WTC11 (cell line): ENCODE measurements around the gene ATRIP. TPM values are rescaled to one million over a fixed set of nuclear protein-coding genes. Genes with fewer than 3 reads are reported as not detected.
A peak's percentile ranks its signal among the peaks of the same experiment; 100 is the strongest.

Source experiments
- ATAC-seq: fragments of 200-7000 bp; cut with Tn5 transposase; 2 replicates; pipeline ENCODE4 v1.10.0; 2021; ENCODE audit warnings: mild to moderate bottlenecking, moderate library complexity
- CTCF ChIA-PET: fragments of 300-600 bp; sonication (Branson Sonifier 250); formaldehyde crosslinking; loops from one replicate; lab custom pipeline; 2021; ENCODE audit warnings: antibody characterized with exemption; lab: Charles Lee
- POLR2A ChIA-PET: fragments of 350-600 bp; sonication (Branson Sonifier 250); formaldehyde crosslinking; loops from one replicate; lab custom pipeline; 2021; ENCODE audit warnings: antibody characterized with exemption; lab: Charles Lee
- DNase-seq: peaks from one replicate; pipeline ENCODE4 v3.0.0; 2021; ENCODE audit warnings: low spot score
- H3K27ac Mint-ChIP-seq: 2 replicates; pipeline ENCODE4 v1.8.0; 2021; ENCODE audit warnings: mixed read lengths
- H3K27me3 Mint-ChIP-seq: 2 replicates; pipeline ENCODE4 v1.8.0; 2021; ENCODE audit warnings: low read depth, mild to moderate bottlenecking, moderate library complexity, mixed read lengths
- H3K36me3 Mint-ChIP-seq: 2 replicates; pipeline ENCODE4 v1.8.0; 2021; ENCODE audit warnings: mixed read lengths
- H3K4me1 Mint-ChIP-seq: 2 replicates; pipeline ENCODE4 v1.8.0; 2022; ENCODE audit warnings: mixed read lengths
- H3K4me3 Mint-ChIP-seq: 2 replicates; pipeline ENCODE4 v1.8.0; 2021; ENCODE audit warnings: mild to moderate bottlenecking, moderate library complexity, mixed read lengths
- H3K9me3 Mint-ChIP-seq: 2 replicates; pipeline ENCODE4 v1.8.0; 2021; ENCODE audit warnings: mixed read lengths
- ELF4 ChIP-seq: sonication (generic); formaldehyde crosslinking; IDR thresholded peaks from 2 replicates; pipeline ENCODE4 v1.8.1; 2022; ENCODE audit warnings: low read depth, mild to moderate bottlenecking, moderate library complexity, missing genetic modification reagents
- GABPB1 ChIP-seq: sonication (generic); formaldehyde crosslinking; IDR thresholded peaks from 2 replicates; pipeline ENCODE4 v1.8.1; 2023; ENCODE audit warnings: mild to moderate bottlenecking, missing genetic modification reagents
- JUN ChIP-seq: sonication (generic); formaldehyde crosslinking; IDR thresholded peaks from 2 replicates; pipeline ENCODE4 v1.8.0; 2023; ENCODE audit warnings: mild to moderate bottlenecking, missing genetic modification reagents
- MLX ChIP-seq: sonication (generic); formaldehyde crosslinking; IDR thresholded peaks from 2 replicates; pipeline ENCODE4 v1.8.1; 2023; ENCODE audit warnings: mild to moderate bottlenecking, missing genetic modification reagents, moderate library complexity
- MXD4 ChIP-seq: fragments of 250-450 bp; sonication (Bioruptor Pico); IDR thresholded peaks from 2 replicates; pipeline ENCODE4 v1.8.0; 2021; ENCODE audit warnings: mild to moderate bottlenecking, moderate library complexity, borderline replicate concordance
- TEAD1 ChIP-seq: sonication (generic); formaldehyde crosslinking; IDR thresholded peaks from 2 replicates; pipeline ENCODE4 v1.8.0; 2022; ENCODE audit warnings: mild to moderate bottlenecking, missing genetic modification reagents
- ZNF138 ChIP-seq: sonication (generic); formaldehyde crosslinking; conservative IDR thresholded peaks from 2 replicates; pipeline ENCODE4 v1.8.1; 2022; ENCODE audit warnings: mild to moderate bottlenecking, moderate library complexity, missing genetic modification reagents
- ZNF219 ChIP-seq: sonication (generic); formaldehyde crosslinking; IDR thresholded peaks from 2 replicates; pipeline ENCODE4 v1.8.0; 2023; ENCODE audit warnings: missing genetic modification reagents, mild to moderate bottlenecking, borderline replicate concordance
- ZNF671 ChIP-seq: fragments of 250-450 bp; sonication (Bioruptor Pico); IDR thresholded peaks from 2 replicates; pipeline ENCODE4 v1.8.0; 2021; ENCODE audit warnings: mild to moderate bottlenecking
- ZSCAN18 ChIP-seq: fragments of 250-450 bp; sonication (Bioruptor Pico); IDR thresholded peaks from 2 replicates; pipeline ENCODE4 v2.1.2; 2022; ENCODE audit warnings: mild to moderate bottlenecking, moderate library complexity
- total RNA-seq: library from RNA; stranded (reverse); gene quantifications from 3 replicates; pipeline ENCODE4 v1.2.3, GENCODE V29; 2021
- TF ChIP-seq, protein P1 (sequence below): sonication (generic); formaldehyde crosslinking; IDR thresholded peaks from 2 replicates; pipeline ENCODE4 v1.8.1; 2022; ENCODE audit warnings: low read depth, missing genetic modification reagents, borderline replicate concordance
- TF ChIP-seq, protein P2 (sequence below): sonication (generic); formaldehyde crosslinking; IDR thresholded peaks from 2 replicates; pipeline ENCODE4 v1.8.0; 2022; ENCODE audit warnings: missing genetic modification reagents

ATRIP gene
- total RNA-seq, 1 experiment from 2014 or later: 18.2 TPM

- ATAC-seq (no peak), DNase-seq (no peak)
- Mint-ChIP-seq H3K9me3 (no peaks in the 10 kb centered on the region), H3K27ac (peak overlapping the region; percentile 64), H3K4me1 (peaks cover 21% of the 10 kb centered on the region), H3K4me3 (no peak overlapping the region), H3K27me3 (no peaks in the 10 kb centered on the region), H3K36me3 (peaks cover 19% of the 10 kb centered on the region; the same call in 1 of the 2 replicates)
- TF ChIP-seq MXD4 (CRISPR knock-in tag) (no peak), ZNF671 (no peak), GABPB1 (CRISPR knock-in tag) (no peak), TEAD1 (CRISPR knock-in tag) (no peak), MLX (CRISPR knock-in tag) (no peak), JUN (CRISPR knock-in tag) (no peak), ZNF138 (CRISPR knock-in tag) (no peak), ZSCAN18 (CRISPR knock-in tag) (no peak)
- ChIA-PET POLR2A (interaction anchor here (0.6 to 1.7 kb wide), 2 partner anchors 7 to 21 kb away, joined by 3 to 7 read pairs; partner anchors contain the start of gene ATRIP), CTCF (interaction anchor here (1.1 to 2.8 kb wide), 5 partner anchors 32 to 169 kb away, joined by 4 to 13 read pairs (median 9); no protein-coding TSS in a partner anchor)
Observed at GRCh38 chr3:48467473-48468267, 21.1 kb downstream of the ATRIP start.

DNA sequence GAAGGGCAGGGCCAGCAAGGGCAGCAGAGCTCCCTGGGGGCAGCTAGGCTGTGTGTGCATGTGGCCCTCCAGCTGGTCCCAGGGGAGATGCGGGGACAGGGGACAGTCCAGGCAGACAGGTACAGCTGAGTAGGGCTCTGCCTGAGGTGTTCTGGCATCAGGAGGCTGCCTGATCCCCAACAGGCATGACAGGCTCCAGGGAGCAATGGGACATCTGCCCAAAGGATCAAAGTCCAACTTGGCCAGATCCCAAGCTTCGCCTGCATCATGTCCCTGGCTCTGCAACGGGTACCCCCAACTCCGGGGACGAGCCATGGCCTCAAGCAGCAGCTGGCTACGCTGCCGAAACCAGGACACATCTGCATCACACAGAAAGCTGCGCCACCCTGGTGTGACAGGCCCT lies 21.8 kb downstream of the ATRIP start:
- H3K4me1 Mint-ChIP-seq: peaks cover 24% of the 10 kb centered on the region
- no peak overlapping the region for H3K4me3 Mint-ChIP-seq
- H3K36me3 Mint-ChIP-seq: peaks cover 19% of the 10 kb centered on the region; the same call in 1 of the 2 replicates
- no peak overlapping the region for H3K27ac Mint-ChIP-seq
- DNase-seq (no peak), ATAC-seq (no peak)
- no peaks in the 10 kb centered on the region for H3K9me3 Mint-ChIP-seq
- POLR2A ChIA-PET: no interaction called here
- TF ChIP-seq MXD4 (CRISPR knock-in tag): no peak
- H3K27me3 Mint-ChIP-seq: no peaks in the 10 kb centered on the region; the same call in 1 of the 2 replicates
- CTCF ChIA-PET: interaction anchor here (1.3 to 2.8 kb wide), 3 partner anchors 32 to 81 kb away, joined by 6 to 10 read pairs (median 9); no protein-coding TSS in a partner anchor

- ChIA-PET CTCF (interaction anchor here (1.0 to 2.8 kb wide), 6 partner anchors 33 to 80 kb away, joined by 3 to 10 read pairs (median 5); no protein-coding TSS in a partner anchor), POLR2A (interaction anchor here (0.5 kb wide), 1 partner anchor 896 kb away, joined by 4 read pairs; no protein-coding TSS in a partner anchor)
- Mint-ChIP-seq H3K4me1 (peaks cover 29% of the 10 kb centered on the region), H3K36me3 (peaks cover 19% of the 10 kb centered on the region; the same call in 1 of the 2 replicates), H3K27me3 (no peaks in the 10 kb centered on the region; the same call in 1 of the 2 replicates), H3K9me3 (no peaks in the 10 kb centered on the region), H3K27ac (0 out of 2 replicates have a peak overlapping the region, but pooled peaks have one; percentile 27), H3K4me3 (no peak overlapping the region)
- no peak for ATAC-seq
- no peak for DNase-seq
- TF ChIP-seq, protein P1, sequence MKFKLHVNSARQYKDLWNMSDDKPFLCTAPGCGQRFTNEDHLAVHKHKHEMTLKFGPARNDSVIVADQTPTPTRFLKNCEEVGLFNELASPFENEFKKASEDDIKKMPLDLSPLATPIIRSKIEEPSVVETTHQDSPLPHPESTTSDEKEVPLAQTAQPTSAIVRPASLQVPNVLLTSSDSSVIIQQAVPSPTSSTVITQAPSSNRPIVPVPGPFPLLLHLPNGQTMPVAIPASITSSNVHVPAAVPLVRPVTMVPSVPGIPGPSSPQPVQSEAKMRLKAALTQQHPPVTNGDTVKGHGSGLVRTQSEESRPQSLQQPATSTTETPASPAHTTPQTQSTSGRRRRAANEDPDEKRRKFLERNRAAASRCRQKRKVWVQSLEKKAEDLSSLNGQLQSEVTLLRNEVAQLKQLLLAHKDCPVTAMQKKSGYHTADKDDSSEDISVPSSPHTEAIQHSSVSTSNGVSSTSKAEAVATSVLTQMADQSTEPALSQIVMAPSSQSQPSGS: no peak
- TF ChIP-seq TEAD1 (CRISPR knock-in tag) (no peak), ZNF219 (CRISPR knock-in tag) (no peak), ELF4 (no peak)
- TF ChIP-seq, protein P2, sequence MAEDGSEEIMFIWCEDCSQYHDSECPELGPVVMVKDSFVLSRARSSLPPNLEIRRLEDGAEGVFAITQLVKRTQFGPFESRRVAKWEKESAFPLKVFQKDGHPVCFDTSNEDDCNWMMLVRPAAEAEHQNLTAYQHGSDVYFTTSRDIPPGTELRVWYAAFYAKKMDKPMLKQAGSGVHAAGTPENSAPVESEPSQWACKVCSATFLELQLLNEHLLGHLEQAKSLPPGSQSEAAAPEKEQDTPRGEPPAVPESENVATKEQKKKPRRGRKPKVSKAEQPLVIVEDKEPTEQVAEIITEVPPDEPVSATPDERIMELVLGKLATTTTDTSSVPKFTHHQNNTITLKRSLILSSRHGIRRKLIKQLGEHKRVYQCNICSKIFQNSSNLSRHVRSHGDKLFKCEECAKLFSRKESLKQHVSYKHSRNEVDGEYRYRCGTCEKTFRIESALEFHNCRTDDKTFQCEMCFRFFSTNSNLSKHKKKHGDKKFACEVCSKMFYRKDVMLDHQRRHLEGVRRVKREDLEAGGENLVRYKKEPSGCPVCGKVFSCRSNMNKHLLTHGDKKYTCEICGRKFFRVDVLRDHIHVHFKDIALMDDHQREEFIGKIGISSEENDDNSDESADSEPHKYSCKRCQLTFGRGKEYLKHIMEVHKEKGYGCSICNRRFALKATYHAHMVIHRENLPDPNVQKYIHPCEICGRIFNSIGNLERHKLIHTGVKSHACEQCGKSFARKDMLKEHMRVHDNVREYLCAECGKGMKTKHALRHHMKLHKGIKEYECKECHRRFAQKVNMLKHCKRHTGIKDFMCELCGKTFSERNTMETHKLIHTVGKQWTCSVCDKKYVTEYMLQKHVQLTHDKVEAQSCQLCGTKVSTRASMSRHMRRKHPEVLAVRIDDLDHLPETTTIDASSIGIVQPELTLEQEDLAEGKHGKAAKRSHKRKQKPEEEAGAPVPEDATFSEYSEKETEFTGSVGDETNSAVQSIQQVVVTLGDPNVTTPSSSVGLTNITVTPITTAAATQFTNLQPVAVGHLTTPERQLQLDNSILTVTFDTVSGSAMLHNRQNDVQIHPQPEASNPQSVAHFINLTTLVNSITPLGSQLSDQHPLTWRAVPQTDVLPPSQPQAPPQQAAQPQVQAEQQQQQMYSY (CRISPR knock-in tag): no peak
Observed at GRCh38 chr3:48469046-48469915, 22.7 kb downstream of the ATRIP start.
